Measurements from ENCODE around the gene STX18.
"Not testable (repeated sequence)": the region's sequence is repeated elsewhere in the genome, so short reads cannot be mapped to it uniquely, and the experiment has no call there.

STX18 gene

DNA sequence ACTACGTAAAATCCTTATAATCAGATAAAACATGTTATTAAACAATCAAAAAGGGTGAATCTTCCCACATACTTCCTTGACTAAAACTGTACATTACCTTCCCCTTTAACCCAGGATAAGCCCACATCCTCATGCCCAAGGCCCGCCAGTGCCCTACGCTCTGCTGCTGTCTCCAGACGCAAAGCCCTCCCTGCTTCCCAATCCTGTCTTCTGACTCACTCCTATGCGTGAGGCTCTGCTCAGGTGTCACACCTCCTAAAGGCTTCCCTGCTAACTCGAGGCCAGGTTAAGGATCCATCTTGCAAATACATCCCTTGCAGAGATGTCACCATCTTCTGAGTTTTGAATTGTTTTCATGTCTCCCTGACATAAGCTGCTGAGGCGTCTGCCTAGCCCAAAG is 61.6 kb downstream of the STX18 start:
- no peak for DNase-seq (ENCODE audit: low read depth in 2 of 2)

DNA sequence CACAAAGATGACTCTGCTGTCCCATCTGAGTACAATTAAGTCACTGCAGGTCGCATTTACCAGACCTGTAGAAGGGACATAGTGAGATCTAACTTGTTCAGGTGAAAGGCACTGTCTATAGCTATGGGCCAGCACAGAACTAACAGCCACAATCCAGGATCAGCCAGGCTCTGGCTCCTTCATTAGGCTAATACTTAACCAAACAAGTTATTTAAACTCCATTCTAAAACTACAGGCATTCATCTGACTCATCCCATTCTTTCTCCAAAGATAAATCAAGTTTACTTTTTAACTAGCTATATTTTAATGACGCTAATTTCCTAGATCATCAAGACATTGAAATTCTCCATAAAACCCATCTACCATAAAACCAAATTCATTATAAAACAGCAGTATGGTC is 62.5 kb downstream of the STX18 start:
- DNase-seq (ENCODE audit: low read depth in 2 of 2), result no peak

DNA sequence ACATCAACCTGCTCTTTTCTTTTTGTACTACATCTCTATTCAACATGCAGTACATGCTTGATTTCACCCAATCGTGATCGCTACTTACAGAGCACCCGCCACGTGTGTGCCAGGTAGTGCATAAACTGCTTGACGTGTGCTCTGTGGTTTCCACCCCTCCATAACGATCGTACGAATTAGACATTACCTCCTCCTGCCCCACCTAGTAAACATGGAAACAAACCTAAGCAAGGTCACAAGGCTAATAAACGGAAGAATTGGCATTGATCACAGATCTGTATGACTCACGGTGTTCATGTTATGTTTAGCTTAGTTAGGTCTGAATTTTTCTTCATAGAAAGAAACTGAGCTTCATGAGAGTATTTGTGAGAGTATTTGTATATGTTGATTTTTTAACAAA is 64.1 kb downstream of the STX18 start:
- no peak for DNase-seq (ENCODE audit: low read depth in 2 of 2)

DNA sequence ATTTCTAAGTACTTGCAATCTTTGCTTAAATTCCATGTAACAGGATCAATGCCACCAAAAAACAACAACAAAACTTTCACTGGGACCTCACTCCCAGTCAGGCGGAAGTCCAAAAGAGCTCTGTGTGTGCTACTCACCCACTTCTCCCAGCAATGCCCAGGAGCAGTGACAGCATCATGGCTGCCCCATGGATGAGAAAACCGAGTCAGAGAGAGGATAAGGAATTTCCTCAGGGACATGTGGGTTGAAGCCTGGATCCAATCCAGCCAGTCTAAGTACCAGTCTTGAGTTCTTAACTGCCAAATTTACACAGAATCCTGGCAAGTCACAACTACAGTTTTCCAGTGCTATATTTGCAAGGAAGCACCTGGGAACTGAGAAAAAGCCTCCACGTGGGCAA is 64.5 kb downstream of the STX18 start:
- no peak for DNase-seq (ENCODE audit: low read depth in 2 of 2)

DNA sequence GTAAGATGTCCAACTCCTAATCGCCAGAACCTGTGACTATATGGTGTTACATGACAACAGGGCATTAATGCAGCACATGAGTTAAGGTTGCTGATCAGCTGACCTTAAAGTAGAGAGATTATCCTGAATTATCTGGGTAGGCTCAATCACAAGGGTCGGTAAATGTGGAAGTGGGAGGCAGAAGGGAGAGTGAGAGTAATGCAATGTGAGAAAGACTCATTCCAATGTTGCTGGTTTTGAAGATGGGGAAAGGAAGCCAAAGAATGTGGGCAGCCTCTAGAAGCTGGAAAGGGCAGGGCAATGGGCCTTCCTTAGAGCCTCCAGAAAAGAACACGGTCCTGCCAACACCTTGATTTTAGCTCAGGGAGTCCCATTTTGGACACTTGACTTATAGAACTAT is 67.4 kb downstream of the STX18 start:
- no peak for DNase-seq (ENCODE audit: low read depth in 2 of 2)

DNA sequence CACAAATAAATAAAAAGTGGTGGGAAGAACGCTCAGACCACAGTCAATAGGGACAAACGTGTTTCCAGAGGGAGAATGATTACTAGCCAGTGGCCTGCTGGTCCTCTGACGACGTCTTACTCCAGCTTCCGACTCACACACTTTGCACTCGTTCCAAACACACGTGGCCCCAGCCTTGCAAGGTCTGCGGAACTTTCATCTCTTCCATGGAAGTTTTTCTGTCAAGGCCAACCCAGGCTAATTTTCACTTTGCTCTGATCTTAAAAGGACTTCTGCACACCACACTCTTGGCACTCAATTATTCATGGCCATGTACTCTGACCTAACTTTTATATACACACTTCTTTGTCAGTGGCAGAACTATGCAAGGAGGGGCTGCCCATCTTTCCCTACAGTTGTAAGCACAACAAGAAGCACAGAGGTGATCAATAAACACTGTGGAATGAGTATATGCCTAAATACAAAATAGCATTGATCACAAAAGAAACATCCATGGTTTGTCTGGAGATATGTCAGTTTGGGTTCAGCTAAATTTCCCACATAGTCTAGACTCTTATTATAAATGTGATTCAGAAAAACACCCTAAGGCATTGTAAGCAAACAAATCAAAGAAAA is 69.4 kb downstream of the STX18 start:
- DNase-seq (ENCODE audit: low read depth in 2 of 2), result no peak

DNA sequence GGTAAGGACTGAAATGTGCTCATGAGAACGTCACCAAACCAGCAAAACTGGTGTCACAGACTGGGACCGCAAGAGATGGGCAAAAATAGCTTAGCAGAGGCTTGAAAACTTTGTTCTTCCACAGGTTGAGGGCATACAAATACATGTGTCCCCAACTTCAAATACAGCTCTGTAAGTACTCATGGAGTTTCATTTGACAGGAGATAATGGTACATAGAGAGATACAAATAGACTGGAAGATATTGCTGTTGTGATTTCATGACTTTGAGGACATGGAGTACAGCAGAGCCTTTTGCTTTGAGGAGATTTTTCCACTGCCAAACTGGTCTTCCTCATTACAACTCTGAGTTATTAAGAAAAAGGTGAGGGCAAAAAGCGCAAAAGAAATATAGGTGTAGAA is 70.7 kb downstream of the STX18 start:
- DNase-seq (ENCODE audit: low read depth in 2 of 2), result no peak

DNA sequence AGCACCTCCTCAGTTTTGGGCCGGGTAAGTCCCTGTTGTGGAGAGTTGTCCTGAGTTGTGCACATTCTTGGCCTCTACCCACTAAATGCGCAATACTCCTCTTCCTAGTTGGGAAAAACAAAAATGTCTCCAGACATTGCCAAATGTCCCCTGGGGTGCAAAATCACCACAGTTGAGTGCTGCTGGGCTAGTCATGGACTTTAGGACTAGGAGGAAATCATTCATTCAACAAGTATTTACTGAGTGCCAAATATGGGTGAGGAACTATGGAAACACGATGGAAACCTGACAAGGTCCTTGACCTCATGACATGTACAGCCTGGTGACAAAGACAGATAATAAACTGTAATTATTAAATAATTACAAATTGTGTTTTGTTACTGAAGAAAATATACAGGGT is 71.6 kb downstream of the STX18 start:
- DNase-seq (ENCODE audit: low read depth in 2 of 2), result no peak

DNA sequence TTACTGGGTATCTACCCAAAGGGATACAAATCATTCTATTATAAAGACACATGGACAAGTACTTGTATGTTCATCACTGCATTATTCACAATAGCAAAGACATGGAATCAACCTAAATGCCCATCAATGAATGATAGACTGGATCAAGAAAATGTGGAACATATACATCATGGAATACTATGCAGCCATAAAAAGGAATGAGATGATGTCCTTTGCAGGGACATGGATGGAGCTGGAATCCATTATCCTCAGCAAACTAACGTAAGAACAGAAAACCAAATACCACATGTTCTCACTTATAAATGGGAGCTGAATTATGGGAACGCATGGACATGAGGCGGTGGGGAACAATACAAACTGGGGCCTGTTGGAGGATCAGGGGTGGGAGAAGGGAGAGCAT is 76.6 kb downstream of the STX18 start:
- DNase-seq (ENCODE audit: low read depth in 2 of 2), result not testable (repeated sequence)

DNA sequence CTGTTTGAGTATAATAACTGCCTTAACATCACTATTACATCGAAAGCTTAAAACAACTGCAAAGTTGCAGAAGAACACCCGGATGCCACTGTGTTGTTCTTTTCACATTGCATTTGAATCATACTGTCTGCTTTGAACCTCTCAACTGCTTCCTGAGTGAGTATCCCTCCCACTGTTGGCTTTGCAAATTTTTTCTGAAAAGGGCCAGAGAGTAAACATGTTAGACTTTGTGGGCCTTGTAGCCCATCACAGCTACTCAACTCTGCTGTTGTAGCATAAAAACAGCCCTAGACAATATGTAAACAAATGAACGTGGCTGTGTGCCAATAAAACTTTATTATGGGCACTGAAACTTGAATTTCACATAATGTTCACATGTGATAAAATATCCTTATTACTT is 78.9 kb downstream of the STX18 start:
- no peak for DNase-seq (ENCODE audit: low read depth in 2 of 2)

DNA sequence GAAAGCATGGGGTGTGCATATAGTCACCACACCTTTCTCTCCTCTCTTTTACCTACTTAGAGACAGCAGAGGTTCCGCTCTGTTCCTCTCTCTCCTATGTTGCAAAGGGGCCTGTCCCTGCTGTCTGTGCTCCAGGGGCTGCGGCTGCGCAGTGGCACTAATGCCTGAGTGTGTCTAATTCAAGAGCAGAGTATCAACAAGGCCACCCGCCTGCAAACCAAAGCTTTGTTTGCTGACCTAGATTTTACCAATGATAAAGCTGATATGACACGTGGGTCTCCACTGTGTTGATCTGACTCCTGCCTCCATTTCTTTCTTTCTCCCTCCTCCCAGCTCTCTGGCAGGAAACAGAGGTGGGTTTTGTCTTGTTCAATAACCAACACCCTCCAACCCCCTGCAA is 80.0 kb downstream of the STX18 start:
- DNase-seq (ENCODE audit: low read depth in 2 of 2), result peak; percentile 3 to 23

DNA sequence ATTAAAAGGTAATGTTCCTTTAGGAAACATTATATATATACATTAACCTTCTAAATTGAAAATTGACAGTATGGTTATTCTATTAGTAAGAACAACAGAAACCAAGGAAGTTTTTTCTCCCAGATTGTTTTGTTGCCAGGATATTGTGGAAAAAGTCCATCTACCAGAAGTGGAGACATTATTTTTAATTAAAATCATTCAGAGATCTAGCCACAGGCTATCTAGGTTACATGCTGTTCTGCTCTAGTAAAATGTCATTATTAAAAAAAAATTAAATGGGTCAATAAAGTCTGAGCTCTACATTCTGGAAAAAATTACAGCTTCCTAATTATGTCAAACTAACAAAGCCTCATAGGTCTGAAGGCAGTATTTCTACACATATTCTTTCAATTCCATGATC is 80.7 kb downstream of the STX18 start:
- DNase-seq (ENCODE audit: low read depth in 2 of 2), result no peak

DNA sequence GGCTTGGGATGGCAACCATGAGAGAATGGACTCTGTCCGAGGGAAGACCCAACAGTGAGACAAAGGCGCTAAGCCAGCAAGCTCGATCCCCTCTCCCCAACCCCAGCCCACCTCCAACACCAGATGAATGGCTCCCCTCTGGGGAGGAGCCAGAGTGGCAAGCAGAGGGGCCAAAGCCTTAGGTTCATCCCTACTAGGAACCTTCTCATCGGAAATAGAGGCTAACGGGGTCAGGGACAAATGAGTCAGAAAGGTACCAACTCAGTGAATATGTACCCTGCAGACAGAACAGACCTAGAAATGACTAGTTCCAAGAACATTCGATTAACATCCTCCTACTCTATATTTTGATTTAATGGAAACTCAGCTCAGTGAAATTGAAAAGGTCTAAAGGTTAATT is 81.1 kb downstream of the STX18 start:
- peak in 1 of 2 donors; percentile 8 for DNase-seq (ENCODE audit: low read depth in 2 of 2)

DNA sequence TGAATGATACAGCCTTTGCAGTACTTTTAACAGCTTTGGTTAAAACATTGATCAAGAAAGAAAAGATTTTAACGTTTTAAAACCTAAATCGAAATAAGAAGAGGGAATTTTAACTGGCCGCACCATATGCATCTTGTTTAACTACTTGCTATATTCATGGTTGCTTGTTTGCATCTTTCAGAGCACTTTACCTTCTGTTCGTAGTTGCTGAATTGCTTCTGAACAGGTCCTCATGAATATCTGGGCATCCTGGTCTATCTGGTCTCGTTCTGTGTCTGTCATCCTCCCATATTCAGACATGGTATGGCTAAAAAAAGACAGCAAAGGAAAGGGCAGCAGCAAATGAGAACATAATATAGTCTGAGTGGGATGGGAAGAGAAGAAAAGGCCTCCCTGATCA is 82.7 kb downstream of the STX18 start:
- no peak for DNase-seq (ENCODE audit: low read depth in 2 of 2)

DNA sequence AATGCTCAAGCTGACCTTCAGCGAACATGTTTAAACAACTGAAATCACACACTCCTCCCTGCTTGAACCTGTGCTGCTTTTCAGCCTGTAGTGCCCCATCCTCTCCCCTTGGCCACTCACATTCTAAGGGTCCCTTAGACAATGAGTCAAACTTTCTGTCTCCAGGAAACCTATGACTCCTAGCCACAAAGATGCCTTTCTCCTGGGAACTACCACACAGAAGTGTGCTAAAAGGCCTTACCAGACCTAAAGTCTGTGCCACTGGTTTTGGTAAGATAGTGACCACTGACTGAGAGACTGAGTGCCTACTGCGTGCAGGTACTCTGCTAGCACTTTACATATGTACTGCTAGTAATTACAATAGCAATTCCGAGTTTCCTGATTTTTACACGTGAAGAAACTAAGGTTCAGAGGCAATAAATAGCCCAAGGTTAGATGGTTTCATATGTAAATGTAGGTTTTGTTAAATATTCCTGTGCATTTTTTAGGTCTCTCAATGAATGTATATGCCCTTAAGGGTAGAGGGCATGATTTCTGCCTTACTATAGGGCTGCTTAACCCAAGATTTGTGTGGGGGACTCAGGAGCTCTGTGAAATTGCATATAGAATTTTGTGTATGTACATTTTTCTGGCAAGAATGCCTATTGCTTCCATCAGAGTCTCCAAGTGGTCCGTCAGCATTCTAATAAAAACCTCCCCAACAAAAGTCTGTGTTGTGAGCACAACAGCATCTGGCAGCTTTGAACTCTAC is 83.9 kb downstream of the STX18 start:
- DNase-seq (ENCODE audit: low read depth in 2 of 2), result no peak

DNA sequence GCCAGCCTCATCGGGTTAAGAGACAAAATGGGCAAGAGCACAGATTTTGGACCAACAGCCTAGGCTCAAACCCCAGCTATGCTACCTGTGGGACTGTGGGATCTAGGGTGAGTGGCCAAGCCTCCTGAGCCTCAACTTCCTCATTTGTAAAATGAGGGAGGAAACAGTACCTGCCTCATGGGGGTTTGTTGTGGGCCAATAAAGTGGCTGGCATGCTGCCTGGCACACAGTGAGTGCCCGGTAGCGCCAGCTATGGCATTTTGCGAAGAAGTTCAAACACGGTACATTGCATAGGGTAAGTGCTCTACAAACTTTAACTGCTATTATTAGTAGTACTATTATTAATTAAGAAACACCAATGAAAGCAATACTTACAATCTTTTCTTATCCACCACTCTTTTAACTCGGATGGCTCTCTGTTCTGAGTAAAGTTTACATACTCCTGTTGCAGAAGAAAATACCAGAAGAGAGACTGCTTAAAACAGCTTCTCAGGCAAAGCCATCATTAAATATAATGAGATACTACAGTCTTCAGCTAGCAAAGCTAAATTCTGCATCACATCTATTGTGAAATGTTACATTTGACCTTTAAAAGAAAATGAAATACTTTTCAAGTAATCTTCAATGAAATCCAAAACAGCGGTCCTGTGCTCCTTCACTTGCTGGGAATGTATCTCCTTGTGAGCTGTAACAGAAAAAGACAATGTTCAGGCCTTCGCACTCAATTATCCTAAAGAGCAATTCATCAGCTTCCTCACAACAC is 84.9 kb downstream of the STX18 start:
- no peak for DNase-seq (ENCODE audit: low read depth in 2 of 2)

DNA sequence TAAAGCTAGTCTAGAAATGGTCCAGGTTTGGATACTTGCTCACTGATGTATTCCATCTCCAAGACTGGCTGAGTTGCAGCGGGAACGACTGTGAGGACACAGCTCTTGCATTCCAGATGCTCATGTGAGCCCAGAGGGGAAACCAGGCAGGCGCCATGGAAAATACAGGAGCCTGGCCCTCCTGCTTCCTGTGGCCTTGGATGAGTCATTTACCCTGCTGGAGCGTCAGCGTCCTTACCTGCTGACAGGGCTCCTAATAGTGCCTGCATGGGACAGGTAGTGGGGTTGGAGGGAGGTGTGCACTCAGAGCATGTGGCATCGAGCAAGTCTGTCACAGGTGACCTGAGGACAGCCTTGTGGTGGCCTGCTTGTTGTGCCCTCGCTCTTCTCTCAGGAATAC is 85.5 kb downstream of the STX18 start:
- no peak for DNase-seq (ENCODE audit: low read depth in 2 of 2)

DNA sequence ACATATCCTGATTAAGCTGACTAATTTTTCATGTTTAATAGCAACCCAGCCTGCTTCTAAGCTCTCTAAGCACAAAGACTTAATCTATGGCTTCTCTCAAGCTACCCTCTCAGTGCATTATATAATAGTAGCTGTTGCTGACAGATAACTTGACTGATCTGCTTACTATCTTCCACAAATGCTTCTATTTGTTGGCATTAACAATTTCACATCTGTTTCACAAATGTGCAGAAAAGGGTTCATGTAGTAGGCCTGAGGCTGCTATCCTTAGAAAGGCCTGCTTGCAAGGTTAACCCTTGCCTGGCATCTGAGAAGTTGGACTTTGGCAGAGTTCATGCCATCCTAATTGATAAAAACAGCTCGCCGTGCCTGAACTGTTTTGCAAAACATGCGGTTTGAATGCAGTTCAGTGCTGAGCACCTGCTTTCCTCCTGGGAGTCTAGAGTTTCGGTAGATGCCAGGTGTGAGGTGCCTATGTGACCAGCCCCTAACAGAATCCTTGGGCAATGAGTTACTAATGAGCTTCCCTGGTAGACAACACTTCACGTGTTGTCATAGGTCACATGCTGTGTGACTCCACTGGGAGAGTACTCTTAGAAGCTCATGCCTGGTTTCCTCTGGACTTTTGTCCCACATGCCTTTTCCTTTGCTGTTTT is 86.5 kb downstream of the STX18 start:
- no peak for DNase-seq (ENCODE audit: low read depth in 2 of 2)

DNA sequence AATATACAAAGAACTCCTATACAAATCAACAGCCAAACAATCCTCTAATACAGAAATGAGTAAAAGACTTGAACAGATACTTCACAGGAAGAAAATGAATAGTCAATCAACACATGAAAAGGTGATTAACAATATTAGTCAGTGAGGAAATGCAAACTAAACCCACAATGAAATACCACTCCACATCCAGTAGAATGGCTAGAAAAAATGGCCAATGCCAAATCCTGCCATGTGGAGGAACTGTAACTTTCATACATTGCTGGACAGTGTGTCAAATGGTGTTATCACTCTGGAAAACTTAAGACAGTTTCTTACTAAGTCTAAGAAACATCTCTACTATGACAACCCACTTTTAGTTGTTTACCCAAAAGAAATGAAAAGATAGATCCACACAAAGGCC is 95.4 kb downstream of the STX18 start:
- no peak for DNase-seq (ENCODE audit: low read depth in 2 of 2)

DNA sequence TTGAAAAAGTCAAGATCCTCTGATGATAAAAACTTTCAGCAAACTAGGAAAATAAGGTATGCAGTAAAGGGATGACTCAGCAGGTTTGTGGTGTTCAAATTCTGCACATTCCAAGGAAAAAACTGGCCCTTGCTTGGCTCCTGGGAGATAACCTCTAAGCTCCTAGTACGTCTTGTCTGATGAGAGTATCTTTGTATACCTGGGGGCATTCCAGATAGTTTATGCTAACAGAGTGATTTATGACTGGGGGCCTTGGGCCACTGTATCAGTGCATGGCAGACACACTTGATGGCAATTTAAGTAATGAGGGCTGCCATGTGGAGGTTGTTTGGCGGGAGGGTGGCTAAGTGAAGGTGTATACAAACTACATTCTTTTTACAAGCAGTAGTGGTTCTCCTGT is 98.0 kb downstream of the STX18 start:
- DNase-seq (ENCODE audit: low read depth in 2 of 2), result no peak

DNA sequence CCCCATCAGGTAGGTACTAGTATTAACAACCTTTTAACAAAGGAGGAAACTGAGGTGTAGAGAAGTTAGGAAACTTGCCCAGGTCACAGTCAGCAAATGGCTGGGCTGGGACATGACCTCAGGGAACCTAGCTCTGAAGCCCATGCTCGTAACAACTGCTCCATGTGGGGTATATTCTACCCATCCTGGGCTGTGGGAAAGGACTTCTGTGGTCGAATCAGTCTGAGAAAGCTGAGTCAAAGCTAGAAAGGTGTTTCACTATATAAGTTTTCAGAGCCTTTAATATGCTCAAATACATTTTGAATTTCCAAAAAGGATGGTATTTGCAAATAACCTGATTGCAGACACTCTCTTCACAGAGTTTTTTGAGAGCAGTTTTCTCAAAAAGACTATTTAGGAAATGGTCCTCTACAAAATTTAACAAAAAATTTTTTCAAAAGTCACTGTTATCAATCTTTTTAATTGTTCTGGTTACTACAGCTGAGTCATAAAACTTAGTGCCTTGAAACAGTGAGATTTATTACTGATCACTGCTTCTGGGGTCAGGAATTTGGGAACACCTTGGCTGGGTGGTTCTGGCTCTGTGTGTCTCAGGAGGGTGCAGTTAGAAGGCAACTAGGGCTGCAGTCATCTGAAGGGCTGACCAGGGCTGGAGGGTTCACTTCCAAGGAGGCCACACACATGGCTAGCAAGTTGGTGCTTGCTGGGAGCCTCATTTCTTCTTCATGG is 101.4 kb downstream of the STX18 start:
- DNase-seq (ENCODE audit: low read depth in 2 of 2), result no peak

DNA sequence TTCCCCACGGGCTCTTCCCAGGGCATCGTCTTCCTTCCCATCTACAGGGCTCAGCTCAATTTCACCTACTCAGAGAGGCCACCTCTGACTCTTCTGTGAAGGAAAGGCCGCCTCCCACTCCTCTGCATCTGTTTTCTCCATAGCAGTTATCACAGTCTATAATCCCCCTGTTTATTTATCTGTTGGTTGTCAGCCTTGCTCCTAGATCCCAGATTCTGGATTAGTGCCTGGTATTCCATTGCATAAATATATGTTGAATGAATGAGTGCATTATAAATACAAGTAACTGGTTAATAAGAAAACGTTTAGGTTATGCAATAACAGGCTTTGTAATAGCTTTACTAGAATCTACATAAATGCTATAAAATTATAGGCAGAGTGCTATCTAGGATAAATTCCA is 102.1 kb downstream of the STX18 start:
- no peak for DNase-seq (ENCODE audit: low read depth in 2 of 2)

Measured in stimulated activated CD4-positive, alpha-beta T cell treated with anti-CD3 and anti-CD28 coated beads, Interleukin-4, amount 100 ng/mL, for 48 hours (primary cell).